Uterus (tissue), 4 donors: ENCODE results near the gene HSPB8. TPM values are rescaled to one million over a fixed set of nuclear protein-coding genes. Genes with fewer than 3 reads are reported as not detected.

Source experiments
- DNase-seq, 2 donors: peaks; one replicate each; pipeline ENCODE4 v3.0.0-alpha.2; 2019 to 2020
- H3K27ac ChIP-seq, 2 donors: fragments of 200-600 bp; sonication (generic); 1 replicate in 1 of 2; 2 replicates in 1 of 2; pipeline ENCODE4 v1.5.1; 2016 to 2018
- H3K27me3 ChIP-seq, 2 donors: fragments of 200-600 bp; sonication (generic); one replicate each; pipeline ENCODE4 v1.5.1; 2018 to 2019; ENCODE audit warnings: control low read depth in 1 of 2
- H3K36me3 ChIP-seq, 2 donors: fragments of 200-600 bp; sonication (generic); one replicate each; pipeline ENCODE4 v1.5.1; 2019; ENCODE audit warnings: control low read depth in 1 of 2
- H3K4me1 ChIP-seq, 2 donors: fragments of 200-600 bp; sonication (generic); one replicate each; pipeline ENCODE4 v1.5.1; 2018 to 2019; ENCODE audit warnings: control low read depth in 1 of 2
- H3K4me3 ChIP-seq, 2 donors: fragments of 200-600 bp; sonication (generic); 1 replicate in 1 of 2; 2 replicates in 1 of 2; pipeline ENCODE4 v1.5.1; 2018 to 2019; ENCODE audit warnings: mild to moderate bottlenecking in 1 of 2
- H3K9me3 ChIP-seq, 2 donors: fragments of 200-600 bp; sonication (generic); one replicate each; pipeline ENCODE4 v1.5.1; 2019; ENCODE audit warnings: control low read depth in 1 of 2
- CTCF ChIP-seq, 4 experiments: fragments of 200-600 bp in 2 of 4; fragments of 450-650 bp in 2 of 4; sonication (generic) in 2 of 4; IDR thresholded peaks; one replicate each; pipeline ENCODE4 v1.5.1; 2016 to 2019; ENCODE audit warnings: antibody characterized with exemption in 4 of 4, mild to moderate bottlenecking in 2 of 4, moderate library complexity in 1 of 4
- POLR2A ChIP-seq, 2 donors: fragments of 450-650 bp; IDR thresholded peaks; one replicate each; pipeline ENCODE4 v1.6.1; 2016; ENCODE audit warnings: antibody characterized with exemption in 2 of 2, mild to moderate bottlenecking in 1 of 2, moderate library complexity in 1 of 2
- intact Hi-C: fragments of 100-400 bp; cut with DNase I; formaldehyde crosslinking; loops from one replicate; pipeline ENCODE4 v1.15.1; 2023; ENCODE audit warnings: low total_unique reads
- total RNA-seq, 4 donors: library from RNA; depleted of rRNA in 3 of 4; stranded (reverse); fragments of >200 nt in 3 of 4; gene quantifications; one replicate each; pipeline versions ENCODE4 v1.1.0 to v1.2.4, GENCODE V29; 2014 to 2023
- donor health status: DM: yes; HTN: yes; CAD: no.

Gene HSPB8
- total RNA-seq, 4 donors from 2014 or later = 10.6 to 49.7 (median 38.3) TPM

GRCh38 chr12:119151445-119152026, 27.2 kb upstream of the HSPB8 start:
- no peak for DNase-seq
- peaks cover 0 to 4% of the 10 kb centered on the region in 2 donors for H3K9me3 ChIP-seq
- no peak overlapping the region for H3K27ac ChIP-seq
- no peaks in the 10 kb centered on the region for H3K27me3 ChIP-seq
- no peaks in the 10 kb centered on the region for H3K4me1 ChIP-seq
- intact Hi-C loops = no loop called here
- no peak overlapping the region for H3K4me3 ChIP-seq
- no peaks in the 10 kb centered on the region for H3K36me3 ChIP-seq
- TF ChIP-seq CTCF (IDR thresholded peaks at IDR 0.05) (no peak), POLR2A (IDR thresholded peaks at IDR 0.05) (no peak)

GRCh38 chr12:119153477-119154434, 25.0 kb upstream of the HSPB8 start:
- intact Hi-C loops = no loop called here
- Histone ChIP-seq H3K36me3 (no peaks in the 10 kb centered on the region), H3K27ac (no peak overlapping the region), H3K27me3 (no peaks in the 10 kb centered on the region), H3K9me3 (peaks cover 0 to 4% of the 10 kb centered on the region in 2 donors), H3K4me3 (no peak overlapping the region), H3K4me1 (no peaks in the 10 kb centered on the region)
- peak; percentile 63 to 78 for DNase-seq
- TF ChIP-seq POLR2A (IDR thresholded peaks at IDR 0.05) = no peak
- no peak for TF ChIP-seq CTCF (IDR thresholded peaks at IDR 0.05)

GRCh38 chr12:119154435-119154818, 24.3 kb upstream of the HSPB8 start:
- no peaks in the 10 kb centered on the region for H3K4me1 ChIP-seq
- H3K36me3 ChIP-seq = no peaks in the 10 kb centered on the region
- no peak for TF ChIP-seq CTCF (IDR thresholded peaks at IDR 0.05)
- TF ChIP-seq POLR2A (IDR thresholded peaks at IDR 0.05) = no peak
- no peaks in the 10 kb centered on the region for H3K27me3 ChIP-seq
- H3K9me3 ChIP-seq = peaks cover 0 to 4% of the 10 kb centered on the region in 2 donors
- no peak overlapping the region for H3K4me3 ChIP-seq
- intact Hi-C loops = no loop called here
- H3K27ac ChIP-seq = no peak overlapping the region
- DNase-seq = no peak

- intact Hi-C loops = no loop called here
- TF ChIP-seq POLR2A (IDR thresholded peaks at IDR 0.05) (no peak), CTCF (IDR thresholded peaks at IDR 0.05) (no peak)
- Histone ChIP-seq H3K4me3 (no peak overlapping the region), H3K4me1 (no peaks in the 10 kb centered on the region), H3K36me3 (no peaks in the 10 kb centered on the region), H3K27ac (peak overlapping the region in 1 of 2 donors; percentile 17), H3K27me3 (no peaks in the 10 kb centered on the region), H3K9me3 (no peaks in the 10 kb centered on the region)
- DNase-seq = no peak
These were observed 22.2 kb upstream of the HSPB8 start for GRCh38 chr12:119156401-119157044.

GRCh38 chr12:119157528-119157927, 21.2 kb upstream of the HSPB8 start:
- Histone ChIP-seq H3K27me3 (no peaks in the 10 kb centered on the region), H3K36me3 (no peaks in the 10 kb centered on the region), H3K9me3 (no peaks in the 10 kb centered on the region), H3K4me1 (no peaks in the 10 kb centered on the region), H3K4me3 (no peak overlapping the region), H3K27ac (no peak overlapping the region)
- TF ChIP-seq POLR2A (IDR thresholded peaks at IDR 0.05) (no peak), CTCF (IDR thresholded peaks at IDR 0.05) (no peak)
- DNase-seq = no peak
- intact Hi-C loops = no loop called here
